Epidermal melanocyte (primary cell): Measurements from ENCODE around the gene ST14.
"Not testable (repeated sequence)": the region's sequence is repeated elsewhere in the genome, so short reads cannot be mapped to it uniquely, and the experiment has no call there.

Experiments used
- DNase-seq: peaks from one replicate; pipeline ENCODE4 v3.0.0; 2011; ENCODE audit warnings: low spot score; ENCODE audit not compliant: insufficient read length

ST14 gene

GRCh38 chr11:130223291-130223971, 63.8 kb downstream of the ST14 start:
- no peak for DNase-seq

GRCh38 chr11:130227373-130227772, 67.8 kb downstream of the ST14 start:
- no peak for DNase-seq

- DNase-seq: not testable (repeated sequence)
Measured at GRCh38 chr11:130233486-130233885, 73.9 kb downstream of the ST14 start.

- not testable (repeated sequence) for DNase-seq
Measured at GRCh38 chr11:130233888-130234287, 74.3 kb downstream of the ST14 start.

GRCh38 chr11:130234315-130234714, 74.7 kb downstream of the ST14 start:
- DNase-seq: no peak

- no peak for DNase-seq
Measured at GRCh38 chr11:130237282-130238006, 77.9 kb downstream of the ST14 start.

GRCh38 chr11:130241713-130242112, 82.1 kb downstream of the ST14 start:
- DNase-seq: no peak

GRCh38 chr11:130243816-130244215, 84.2 kb downstream of the ST14 start:
- DNase-seq: no peak

GRCh38 chr11:130244848-130245247, 85.3 kb downstream of the ST14 start:
- no peak for DNase-seq

GRCh38 chr11:130245375-130245774, 85.8 kb downstream of the ST14 start:
- not testable (repeated sequence) for DNase-seq

GRCh38 chr11:130246270-130246669, 86.7 kb downstream of the ST14 start:
- no peak for DNase-seq

GRCh38 chr11:130246738-130247137, 87.2 kb downstream of the ST14 start:
- no peak for DNase-seq

- no peak for DNase-seq
Measured at GRCh38 chr11:130247319-130247718, 87.7 kb downstream of the ST14 start.

GRCh38 chr11:130249371-130249770, 89.8 kb downstream of the ST14 start:
- no peak for DNase-seq

- DNase-seq: not testable (repeated sequence)
Measured at GRCh38 chr11:130249929-130250328, 90.3 kb downstream of the ST14 start.

- not testable (repeated sequence) for DNase-seq
Measured at GRCh38 chr11:130251763-130252162, 92.2 kb downstream of the ST14 start.
